HEK293T (cell line): Measurements from ENCODE around the gene CGREF1.

Experiments used
- CTCF ChIA-PET: fragments of 350-600 bp; formaldehyde crosslinking; extraction: SDS; loops from one replicate; lab custom pipeline; 2021; ENCODE audit warnings: antibody characterized with exemption, inconsistent platforms; lab: Yijun Ruan, JAX
- POLR2A ChIA-PET: fragments of 350-600 bp; formaldehyde crosslinking; extraction: SDS; loops from one replicate; lab custom pipeline; 2020; ENCODE audit warnings: antibody characterized with exemption, inconsistent platforms; lab: Yijun Ruan, JAX
- DNase-seq: peaks from one replicate; pipeline ENCODE4 v3.0.0; 2012; ENCODE audit warnings: mixed read lengths; ENCODE audit errors: extremely low spot score
- ARNT ChIP-seq: fragments of 450-650 bp; IDR thresholded peaks from 2 replicates; pipeline ENCODE4 v1.6.1; 2017; ENCODE audit warnings: mild to moderate bottlenecking
- BHLHE40 ChIP-seq: fragments of 450-650 bp; IDR thresholded peaks from 2 replicates; pipeline ENCODE4 v1.6.1; 2016; ENCODE audit warnings: mild to moderate bottlenecking, moderate library complexity, borderline replicate concordance
- CTBP1 ChIP-seq: fragments of 450-650 bp; IDR thresholded peaks from 2 replicates; pipeline ENCODE4 v1.6.1; 2016; ENCODE audit warnings: borderline replicate concordance
- ELF4 ChIP-seq: fragments of 450-650 bp; IDR thresholded peaks from 2 replicates; pipeline ENCODE4 v1.6.1; 2017; ENCODE audit warnings: antibody characterized with exemption
- FOXA1 ChIP-seq: fragments of 450-650 bp; IDR thresholded peaks from 2 replicates; pipeline ENCODE4 v1.6.1; 2016; ENCODE audit warnings: mild to moderate bottlenecking
- FOXK2 ChIP-seq: fragments of 450-650 bp; IDR thresholded peaks from 2 replicates; pipeline ENCODE4 v1.6.1; 2016; ENCODE audit warnings: mild to moderate bottlenecking
- FOXM1 ChIP-seq: fragments of 450-650 bp; IDR thresholded peaks from 2 replicates; pipeline ENCODE4 v1.6.1; 2017; ENCODE audit warnings: mild to moderate bottlenecking, borderline replicate concordance
- HDGF ChIP-seq: fragments of 450-650 bp; IDR thresholded peaks from 2 replicates; pipeline ENCODE4 v1.6.1; 2017; ENCODE audit warnings: antibody characterized with exemption, borderline replicate concordance
- L3MBTL2 ChIP-seq: fragments of 450-650 bp; conservative IDR thresholded peaks from 2 replicates; pipeline ENCODE4 v1.6.1; 2016; ENCODE audit warnings: mild to moderate bottlenecking
- LEF1 ChIP-seq: fragments of 450-650 bp; IDR thresholded peaks from 2 replicates; pipeline ENCODE4 v1.6.1; 2017; ENCODE audit warnings: mild to moderate bottlenecking, borderline replicate concordance
- NFRKB ChIP-seq: fragments of 450-650 bp; IDR thresholded peaks from 2 replicates; pipeline ENCODE4 v1.6.1; 2016; ENCODE audit warnings: mild to moderate bottlenecking, moderate library complexity
- SP1 ChIP-seq: fragments of 450-650 bp; IDR thresholded peaks from 2 replicates; pipeline ENCODE4 v1.6.1; 2017
- SUZ12 ChIP-seq: fragments of 450-650 bp; IDR thresholded peaks from 2 replicates; pipeline ENCODE4 v1.6.1; 2016; ENCODE audit warnings: mild to moderate bottlenecking
- TARDBP ChIP-seq: fragments of 450-650 bp; IDR thresholded peaks from 2 replicates; pipeline ENCODE4 v1.6.1; 2016
- ZNF384 ChIP-seq: fragments of 450-650 bp; IDR thresholded peaks from 2 replicates; pipeline ENCODE4 v1.6.1; 2016
- TF ChIP-seq, protein P1 (sequence below): fragments of 450-650 bp; IDR thresholded peaks from 2 replicates; pipeline ENCODE4 v1.6.1; 2016

Gene CGREF1

DNA sequence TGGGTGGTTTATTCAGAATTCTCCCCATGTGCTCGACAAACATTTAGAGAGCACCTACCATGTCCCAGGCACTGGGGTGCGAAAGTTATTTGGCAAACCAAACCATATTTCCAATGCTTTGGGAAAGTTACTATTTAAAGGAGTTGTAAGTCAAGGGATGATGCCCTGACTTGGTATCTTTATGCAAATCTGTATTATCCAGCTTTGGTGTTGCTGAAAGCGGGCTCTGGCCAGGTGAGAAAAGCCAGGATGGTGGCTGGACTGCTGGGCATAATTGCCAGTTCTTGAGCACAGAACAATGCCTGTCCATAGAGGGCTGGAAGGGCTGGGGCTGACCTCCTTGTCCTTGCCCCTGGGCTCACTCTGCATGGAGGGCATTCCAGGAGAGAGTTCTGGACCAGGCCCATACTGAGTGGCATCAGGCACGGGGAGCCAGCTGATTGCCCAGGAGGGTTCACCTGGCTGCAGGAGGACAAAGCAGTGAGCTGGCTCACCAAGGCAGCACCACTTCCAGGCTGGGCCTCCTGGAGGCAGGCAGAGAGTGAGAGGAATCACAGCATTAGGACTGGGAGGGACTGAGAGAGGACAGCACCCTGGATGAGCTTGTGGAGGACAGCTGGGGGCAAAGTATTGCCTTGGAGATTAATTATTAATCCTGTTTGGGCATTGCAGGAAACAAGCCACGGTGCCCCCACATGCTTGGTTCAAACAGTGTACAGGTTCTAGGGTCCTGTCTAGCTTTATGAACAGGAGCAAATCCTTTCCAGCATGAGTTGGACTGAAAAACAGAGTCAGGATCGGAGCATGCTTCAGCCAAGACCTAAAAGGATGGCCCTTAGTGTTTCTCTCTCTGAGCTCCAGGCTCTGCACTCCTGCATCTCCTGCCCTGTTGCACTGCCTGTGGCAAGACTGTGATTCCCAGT lies 25.2 kb downstream of the CGREF1 start:
- ChIA-PET CTCF (interaction anchor here (0.7 kb wide), 1 partner anchor 218 kb away, joined by 3 read pairs; no protein-coding TSS in a partner anchor), POLR2A (interaction anchor here (1.2 kb wide), 1 partner anchor 118 kb away, joined by 3 read pairs; the partner anchor contains the start of genes ATRAID and SLC5A6)
- TF ChIP-seq NFRKB (no peak), ELF4 (no peak), FOXA1 (no peak), BHLHE40 (no peak), ZNF384 (no peak), FOXK2 (no peak), SUZ12 (no peak), FOXM1 (no peak), SP1 (no peak), TARDBP (no peak), ARNT (no peak)
- no peak for DNase-seq

DNA sequence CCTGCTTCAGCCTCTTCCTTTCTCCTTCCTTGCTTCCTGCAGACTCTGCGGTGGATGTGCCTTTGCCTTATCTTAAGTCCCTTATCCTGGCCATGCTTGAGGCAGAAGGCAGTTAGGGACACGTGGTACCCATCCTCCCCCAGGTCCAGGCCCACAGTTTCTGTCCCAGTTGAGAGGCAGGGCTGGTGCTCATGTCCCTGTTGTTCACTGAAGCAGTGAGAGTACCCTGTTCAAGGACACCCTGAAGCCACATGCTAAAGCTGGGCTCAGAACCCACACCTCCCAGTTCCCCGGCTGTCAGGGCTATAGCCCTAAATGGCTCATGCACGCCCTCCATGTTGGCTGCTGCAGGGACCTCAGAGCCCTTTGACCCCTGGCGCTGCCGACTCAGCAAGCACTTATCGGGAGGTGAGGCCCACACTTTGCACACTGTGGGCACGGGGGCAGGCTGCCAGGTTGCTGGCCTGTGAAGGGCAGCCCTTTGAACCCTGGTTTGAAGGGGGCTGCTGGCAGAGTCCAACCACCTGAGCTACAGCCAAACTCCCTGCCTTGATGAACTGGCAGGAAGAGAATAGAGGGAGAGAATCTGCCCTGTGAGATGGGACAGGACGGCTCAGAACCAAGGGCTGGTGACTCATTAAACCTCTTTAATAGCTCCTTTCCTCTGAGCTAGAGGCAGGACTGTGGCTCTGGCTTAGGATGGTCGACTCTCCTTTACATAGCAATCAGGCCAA lies 26.1 kb downstream of the CGREF1 start:
- no peak for TF ChIP-seq SUZ12
- TF ChIP-seq ELF4 = no peak
- TF ChIP-seq LEF1 = no peak
- TF ChIP-seq FOXK2 = no peak
- no peak for TF ChIP-seq ZNF384
- no peak for TF ChIP-seq L3MBTL2
- POLR2A ChIA-PET = interaction anchor here (1.2 kb wide), 1 partner anchor 119 kb away, joined by 3 read pairs; the partner anchor contains the start of genes ATRAID and SLC5A6
- no peak for DNase-seq
- CTCF ChIA-PET = interaction anchor here (0.7 kb wide), 1 partner anchor 218 kb away, joined by 3 read pairs; no protein-coding TSS in a partner anchor

DNA sequence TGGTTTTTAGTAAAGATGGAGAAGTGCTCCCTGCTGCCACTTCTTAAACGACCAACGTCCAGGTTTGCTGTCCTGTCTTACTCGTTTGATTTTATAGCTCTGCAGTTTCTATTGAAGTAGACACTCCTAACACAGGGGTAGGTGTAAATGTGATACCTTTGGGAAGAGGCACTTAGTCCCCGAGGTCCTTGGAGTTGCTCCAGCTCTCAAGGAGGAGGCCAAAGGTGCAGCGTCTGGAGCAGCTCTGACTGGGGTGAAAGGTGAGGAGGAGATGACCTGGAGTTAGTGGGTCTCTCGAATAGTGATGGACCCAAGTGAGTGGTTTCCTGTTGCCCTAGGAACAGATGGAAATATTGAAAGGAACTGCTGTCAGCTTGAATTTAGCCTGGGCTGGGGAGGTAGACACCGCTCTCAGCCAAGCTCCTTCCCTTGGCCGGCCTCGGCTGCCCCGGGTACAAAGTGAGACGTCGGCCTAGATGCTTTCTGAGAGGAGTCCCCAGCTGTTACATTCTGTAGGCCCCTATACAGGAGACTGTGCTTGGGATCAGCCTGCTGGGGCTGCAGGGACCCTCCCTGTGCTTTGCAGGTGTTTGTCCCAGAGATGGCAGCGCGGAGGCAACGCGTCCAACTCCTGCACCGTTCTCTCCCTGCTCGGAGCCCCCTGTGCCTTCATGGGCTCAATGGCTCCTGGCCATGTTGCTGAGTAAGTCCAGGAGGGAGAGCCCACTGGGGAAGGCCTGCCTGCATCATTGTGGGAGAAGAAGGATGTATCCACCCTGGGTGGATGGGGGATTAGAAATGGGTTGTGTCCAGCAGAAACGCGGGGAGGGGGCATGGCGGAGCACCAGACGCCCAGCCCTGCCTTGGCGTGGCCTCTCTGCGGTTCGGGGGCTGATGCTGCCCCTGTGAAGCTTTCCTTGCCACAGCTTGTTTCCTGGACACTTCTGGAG lies 26.9 kb downstream of the CGREF1 start:
- ChIA-PET CTCF (interaction anchor here (0.6 to 1.5 kb wide), 3 partner anchors 9 to 222 kb away, joined by 3 to 6 read pairs (median 3); no protein-coding TSS in a partner anchor), POLR2A (interaction anchor here (0.6 to 1.2 kb wide), 2 partner anchors 78 to 120 kb away, joined by 3 read pairs; partner anchors contain the start of genes ATRAID and SLC5A6)
- no peak for DNase-seq
- TF ChIP-seq BHLHE40 = no peak
- TF ChIP-seq ZNF384 = no peak
- no peak for TF ChIP-seq L3MBTL2
- no peak for TF ChIP-seq NFRKB
- no peak for TF ChIP-seq FOXM1
- TF ChIP-seq FOXK2 = no peak
- TF ChIP-seq, protein P1, sequence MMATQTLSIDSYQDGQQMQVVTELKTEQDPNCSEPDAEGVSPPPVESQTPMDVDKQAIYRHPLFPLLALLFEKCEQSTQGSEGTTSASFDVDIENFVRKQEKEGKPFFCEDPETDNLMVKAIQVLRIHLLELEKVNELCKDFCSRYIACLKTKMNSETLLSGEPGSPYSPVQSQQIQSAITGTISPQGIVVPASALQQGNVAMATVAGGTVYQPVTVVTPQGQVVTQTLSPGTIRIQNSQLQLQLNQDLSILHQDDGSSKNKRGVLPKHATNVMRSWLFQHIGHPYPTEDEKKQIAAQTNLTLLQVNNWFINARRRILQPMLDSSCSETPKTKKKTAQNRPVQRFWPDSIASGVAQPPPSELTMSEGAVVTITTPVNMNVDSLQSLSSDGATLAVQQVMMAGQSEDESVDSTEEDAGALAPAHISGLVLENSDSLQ = no peak
- TF ChIP-seq ARNT = no peak
- TF ChIP-seq LEF1 = no peak
- TF ChIP-seq HDGF = no peak
- TF ChIP-seq CTBP1 = no peak
- no peak for TF ChIP-seq SUZ12
- TF ChIP-seq TARDBP = no peak
- TF ChIP-seq SP1 = no peak
- no peak for TF ChIP-seq FOXA1
- TF ChIP-seq ELF4 = no peak

DNA sequence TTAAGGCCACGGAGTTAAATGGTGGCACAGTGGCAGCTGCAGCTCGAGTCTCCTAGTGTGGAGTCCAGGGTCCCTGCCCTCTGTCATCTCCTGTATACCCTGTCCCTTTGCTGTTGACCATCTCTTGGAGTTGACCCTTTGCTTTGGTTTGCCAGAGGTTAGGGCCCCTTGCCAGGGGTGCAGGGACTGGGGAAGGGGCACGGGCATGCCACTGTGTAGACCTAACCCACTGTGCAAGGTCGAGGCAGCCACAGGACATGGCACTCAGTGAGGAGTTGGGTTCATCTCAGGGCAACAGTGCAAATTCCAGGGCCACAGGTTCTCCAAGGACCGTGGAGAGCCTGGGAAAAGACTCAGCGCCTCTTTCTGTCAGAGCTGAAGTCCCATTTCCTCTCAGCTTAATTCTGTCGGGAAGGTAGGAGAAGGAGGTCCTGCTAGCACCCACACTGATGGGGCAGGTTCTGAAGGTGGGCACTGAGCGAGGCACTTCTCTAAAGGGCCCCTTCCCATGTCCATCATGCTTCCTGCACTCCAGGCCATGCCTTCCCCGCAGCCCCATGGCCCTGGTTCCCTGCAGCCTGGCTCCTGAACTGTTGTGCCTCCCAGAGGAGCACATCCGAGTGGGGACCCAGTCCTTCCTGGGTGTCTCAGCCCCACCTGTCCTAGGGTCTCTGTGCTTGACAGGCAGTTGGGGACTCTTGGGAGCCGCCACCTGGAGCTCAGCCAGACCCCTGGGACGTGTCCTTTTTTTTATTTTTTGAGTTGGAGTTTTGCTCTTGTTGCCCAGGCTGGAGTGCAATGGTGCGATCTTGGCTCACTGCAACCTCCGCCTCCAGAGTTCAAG lies 29.6 kb downstream of the CGREF1 start:
- ChIA-PET POLR2A (interaction anchor here (0.9 to 5.2 kb wide), 3 partner anchors 8 to 174 kb away, joined by 3 to 37 read pairs (median 4); partner anchors contain the start of gene AGBL5), CTCF (interaction anchor here (0.6 to 0.9 kb wide), 3 partner anchors 16 to 127 kb away, joined by 3 to 4 read pairs (median 3); partner anchors contain the start of gene ABHD1)
- no peak for DNase-seq
- no peak for TF ChIP-seq FOXM1
- no peak for TF ChIP-seq ARNT
- no peak for TF ChIP-seq SP1
- no peak for TF ChIP-seq NFRKB
- no peak for TF ChIP-seq HDGF
- TF ChIP-seq FOXA1 = no peak
- TF ChIP-seq L3MBTL2 = no peak
- no peak for TF ChIP-seq TARDBP
- TF ChIP-seq FOXK2 = no peak
- no peak for TF ChIP-seq ELF4

DNA sequence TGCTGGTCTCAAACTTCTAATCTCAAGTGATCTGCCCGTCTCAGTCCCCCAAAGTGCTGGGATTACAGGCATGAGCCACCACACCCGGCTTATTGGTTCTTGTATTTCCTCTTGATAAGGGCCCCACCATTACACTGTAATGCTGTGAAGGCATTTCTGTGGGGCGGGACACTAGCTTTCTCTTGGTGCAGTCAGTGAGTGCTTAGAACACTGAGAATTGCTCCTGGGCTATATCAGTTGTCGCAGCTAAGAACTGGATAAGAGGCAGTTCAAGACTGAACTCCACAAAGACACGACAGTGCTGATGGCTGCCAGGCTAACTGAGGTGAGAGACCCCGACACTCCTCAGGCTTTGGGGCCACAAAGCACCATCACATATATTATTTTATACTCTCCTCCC lies 30.3 kb downstream of the CGREF1 start:
- ChIA-PET CTCF (interaction anchor here (0.6 to 0.9 kb wide), 5 partner anchors 16 to 215 kb away, joined by 3 to 4 read pairs (median 3); partner anchors contain the start of gene ABHD1), POLR2A (interaction anchor here (0.9 to 5.2 kb wide), 2 partner anchors 38 to 175 kb away, joined by 3 to 37 read pairs; partner anchors contain the start of gene AGBL5)
- DNase-seq = no peak
- no peak for TF ChIP-seq FOXA1
